Left lung (tissue), 10 donors: ENCODE results near the gene C1orf198. TPM values are rescaled to one million over a fixed set of nuclear protein-coding genes. Genes with fewer than 3 reads are reported as not detected.

ENCODE experiments used
- ATAC-seq: fragments of 200-7000 bp; cut with Tn5 transposase; one replicate; pipeline ENCODE4 v1.9.1; 2020; ENCODE audit warnings: moderate library complexity
- DNase-seq, 4 donors: peaks; one replicate each; pipeline ENCODE4 v3.0.0-alpha.2; 2013 to 2020
- H3K27ac ChIP-seq, 2 donors: fragments of 200-600 bp; sonication (generic) in 1 of 2; one replicate each; pipeline versions ENCODE4 v1.5.0 to v1.8.0; 2020 to 2021
- H3K27me3 ChIP-seq, 2 donors: fragments of 200-600 bp; sonication (generic) in 1 of 2; one replicate each; pipeline versions ENCODE4 v1.5.0 to v1.8.0; 2020 to 2021
- H3K36me3 ChIP-seq, 2 donors: fragments of 200-600 bp; sonication (generic) in 1 of 2; one replicate each; pipeline versions ENCODE4 v1.5.0 to v1.8.0; 2020 to 2021
- H3K4me1 ChIP-seq, 2 donors: fragments of 200-600 bp; one replicate each; pipeline ENCODE4 v1.8.0; 2021
- H3K4me3 ChIP-seq, 2 donors: fragments of 200-600 bp; sonication (generic) in 1 of 2; one replicate each; pipeline versions ENCODE4 v1.5.0 to v1.8.0; 2020 to 2021; ENCODE audit warnings: mild to moderate bottlenecking in 1 of 2
- H3K9me3 ChIP-seq, 2 donors: fragments of 200-600 bp; sonication (generic) in 1 of 2; one replicate each; pipeline versions ENCODE4 v1.5.0 to v1.8.0; 2020 to 2021
- intact Hi-C, 2 donors: fragments of 100-400 bp; cut with DNase I; formaldehyde crosslinking; loops; one replicate each; pipeline versions ENCODE4 v1.11.2 to v1.14.2; 2022
- polyA plus RNA-seq, 6 donors: library from polyadenylated mRNA; unstranded; fragments of 120-200 nt; gene quantifications; one replicate each; pipeline ENCODE4 v1.2.1, GENCODE V29; 2013; ENCODE audit not compliant: insufficient read length in 6 of 6
- total RNA-seq, 2 donors: library from RNA; stranded (reverse); fragmentation: NEBNext Ultra II Directional; extraction: Animal tissue kit (Norgen Biotek cat#: 25700); gene quantifications; one replicate each; pipeline ENCODE4 v1.2.1, GENCODE V29; 2021
- TF ChIP-seq, protein P1 (sequence below), 2 donors: fragments of 200-600 bp; sonication (generic) in 1 of 2; IDR thresholded peaks; one replicate each; pipeline versions ENCODE4 v1.5.0 to v1.8.0; 2021; ENCODE audit warnings: antibody characterized with exemption in 2 of 2
- donor health status: DM: no; HTN: yes; CAD: no.
- donor health status: DM: no; HTN: no; CAD: no.

C1orf198 gene
- total and polyA plus RNA-seq, 8 donors: 36.2 to 116 (median 78.3) TPM

DNA sequence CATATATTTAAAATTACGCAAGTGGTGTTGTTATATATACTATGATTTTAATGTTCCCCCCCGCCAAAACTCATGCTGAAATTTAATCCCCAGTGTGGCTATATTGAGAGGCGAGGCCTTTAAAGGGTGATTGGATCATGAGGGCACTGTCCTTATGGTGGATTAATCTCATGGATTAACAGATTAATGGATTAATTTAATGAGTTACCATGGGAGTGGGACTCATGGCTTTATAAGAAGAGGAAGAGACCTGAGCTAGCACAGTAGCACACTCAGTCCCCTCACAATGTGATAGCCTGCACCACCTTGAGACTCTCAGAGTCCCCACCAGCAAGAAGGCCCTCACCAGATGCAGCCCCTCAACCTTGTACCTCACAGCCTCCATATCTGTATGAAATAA lies 34.8 kb downstream of the C1orf198 start:
- H3K27ac ChIP-seq: no peak overlapping the region
- H3K9me3 ChIP-seq: no peaks in the 10 kb centered on the region
- TF ChIP-seq, protein P1, sequence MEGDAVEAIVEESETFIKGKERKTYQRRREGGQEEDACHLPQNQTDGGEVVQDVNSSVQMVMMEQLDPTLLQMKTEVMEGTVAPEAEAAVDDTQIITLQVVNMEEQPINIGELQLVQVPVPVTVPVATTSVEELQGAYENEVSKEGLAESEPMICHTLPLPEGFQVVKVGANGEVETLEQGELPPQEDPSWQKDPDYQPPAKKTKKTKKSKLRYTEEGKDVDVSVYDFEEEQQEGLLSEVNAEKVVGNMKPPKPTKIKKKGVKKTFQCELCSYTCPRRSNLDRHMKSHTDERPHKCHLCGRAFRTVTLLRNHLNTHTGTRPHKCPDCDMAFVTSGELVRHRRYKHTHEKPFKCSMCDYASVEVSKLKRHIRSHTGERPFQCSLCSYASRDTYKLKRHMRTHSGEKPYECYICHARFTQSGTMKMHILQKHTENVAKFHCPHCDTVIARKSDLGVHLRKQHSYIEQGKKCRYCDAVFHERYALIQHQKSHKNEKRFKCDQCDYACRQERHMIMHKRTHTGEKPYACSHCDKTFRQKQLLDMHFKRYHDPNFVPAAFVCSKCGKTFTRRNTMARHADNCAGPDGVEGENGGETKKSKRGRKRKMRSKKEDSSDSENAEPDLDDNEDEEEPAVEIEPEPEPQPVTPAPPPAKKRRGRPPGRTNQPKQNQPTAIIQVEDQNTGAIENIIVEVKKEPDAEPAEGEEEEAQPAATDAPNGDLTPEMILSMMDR (IDR thresholded peaks at IDR 0.05): no peak
- no peak for ATAC-seq
- intact Hi-C loops: no loop called here
- H3K4me3 ChIP-seq: no peak overlapping the region
- DNase-seq: no peak
- H3K4me1 ChIP-seq: no peaks in the 10 kb centered on the region
- peaks cover 0 to 2% of the 10 kb centered on the region in 2 donors for H3K36me3 ChIP-seq
- H3K27me3 ChIP-seq: no peaks in the 10 kb centered on the region

DNA sequence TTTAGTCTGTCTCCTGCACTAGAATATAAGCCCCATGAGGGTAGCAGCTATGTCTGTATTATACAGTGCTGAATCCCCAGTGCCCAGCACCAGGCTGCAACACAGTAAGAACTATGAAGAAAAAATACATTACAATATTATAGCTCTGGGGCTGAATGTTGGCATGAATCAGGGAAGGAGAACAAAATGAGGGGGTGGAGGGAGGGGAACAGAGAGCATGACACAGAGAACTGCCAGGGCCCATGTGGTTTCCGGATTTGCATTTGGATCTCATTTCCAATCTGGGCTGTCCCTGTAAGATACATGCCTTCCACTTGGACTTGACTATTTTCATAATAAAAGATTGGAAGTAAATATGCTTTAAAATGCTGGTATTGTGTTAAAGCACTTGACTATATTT lies 35.8 kb downstream of the C1orf198 start:
- Histone ChIP-seq H3K36me3 (no peaks in the 10 kb centered on the region), H3K27me3 (no peaks in the 10 kb centered on the region), H3K9me3 (no peaks in the 10 kb centered on the region), H3K4me3 (no peak overlapping the region), H3K4me1 (no peaks in the 10 kb centered on the region), H3K27ac (no peak overlapping the region)
- intact Hi-C loops: no loop called here
- TF ChIP-seq, protein P1 (IDR thresholded peaks at IDR 0.05): no peak
- ATAC-seq (no peak), DNase-seq (no peak)

DNA sequence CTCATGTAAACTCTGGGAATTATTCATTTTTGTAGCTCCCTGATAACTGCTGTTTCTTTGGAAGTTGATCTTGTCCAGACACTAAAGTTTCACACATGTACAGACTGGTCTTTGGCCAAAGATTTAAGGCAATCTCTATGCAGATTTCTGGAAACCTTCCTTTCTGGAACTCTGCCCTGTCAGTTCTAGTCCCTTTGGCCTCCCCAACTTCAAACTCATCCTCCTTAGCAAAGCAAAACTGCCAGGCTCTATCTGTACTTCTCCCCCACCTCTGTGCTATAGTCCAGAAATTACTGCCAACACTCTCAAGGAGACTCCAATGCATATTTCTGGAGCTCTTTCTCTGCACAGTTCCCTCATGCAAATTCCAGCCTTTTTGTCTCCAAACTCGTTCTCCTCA lies 36.5 kb downstream of the C1orf198 start:
- ATAC-seq (no peak), DNase-seq (no peak)
- no peak overlapping the region for H3K27ac ChIP-seq
- intact Hi-C loops: no loop called here
- no peaks in the 10 kb centered on the region for H3K9me3 ChIP-seq
- TF ChIP-seq, protein P1 (IDR thresholded peaks at IDR 0.05): no peak
- H3K4me3 ChIP-seq: no peak overlapping the region
- H3K36me3 ChIP-seq: no peaks in the 10 kb centered on the region
- no peaks in the 10 kb centered on the region for H3K27me3 ChIP-seq
- no peaks in the 10 kb centered on the region for H3K4me1 ChIP-seq

DNA sequence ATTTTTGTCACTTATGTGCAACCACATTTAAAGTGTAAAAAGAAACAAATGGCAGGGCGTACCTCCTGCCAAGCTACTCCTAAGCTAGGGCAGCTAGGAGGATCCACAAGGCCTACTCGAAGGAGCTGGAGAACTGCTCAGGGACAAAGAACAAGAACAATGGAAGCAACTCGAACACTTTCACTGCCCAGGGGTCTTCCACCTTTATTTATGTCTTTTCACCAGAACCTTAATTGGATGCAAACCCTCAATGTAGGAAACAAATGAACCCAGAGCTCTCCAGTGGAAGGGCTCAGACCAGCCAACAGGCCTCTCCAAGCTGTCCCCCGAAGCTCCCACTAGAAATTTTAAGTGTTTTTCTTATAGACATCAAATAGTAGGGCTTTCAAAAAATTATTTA lies 39.9 kb downstream of the C1orf198 start:
- H3K4me1 ChIP-seq: peaks cover 11 to 12% of the 10 kb centered on the region in 2 donors
- ATAC-seq (no peak), DNase-seq (no peak)
- no peaks in the 10 kb centered on the region for H3K27me3 ChIP-seq
- intact Hi-C loops: no loop called here
- TF ChIP-seq, protein P1 (IDR thresholded peaks at IDR 0.05): no peak
- H3K4me3 ChIP-seq: no peak overlapping the region
- H3K27ac ChIP-seq: no peak overlapping the region
- H3K36me3 ChIP-seq: no peaks in the 10 kb centered on the region
- no peaks in the 10 kb centered on the region for H3K9me3 ChIP-seq

DNA sequence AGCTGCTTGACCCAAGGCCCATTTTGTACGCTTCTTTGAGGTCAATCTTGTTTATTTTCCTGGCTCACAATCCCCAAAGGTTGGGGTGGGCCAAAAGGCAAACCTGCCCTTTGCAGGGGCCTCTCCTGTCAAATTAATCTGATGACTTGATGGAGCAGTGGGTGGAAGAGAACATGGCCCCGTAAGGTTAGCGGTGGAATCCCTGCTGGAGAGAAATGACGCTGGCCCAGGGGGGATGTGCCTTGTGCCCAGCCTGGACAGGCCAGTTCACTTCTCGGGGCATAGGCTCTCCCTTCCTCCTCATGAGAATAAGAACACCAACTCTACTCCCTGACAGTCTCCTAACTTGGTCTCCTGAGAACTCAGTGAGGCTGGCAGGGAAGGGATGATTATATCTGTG lies 40.5 kb downstream of the C1orf198 start:
- Histone ChIP-seq H3K27ac (peak overlapping the region in 1 of 2 donors; percentile 1), H3K27me3 (no peaks in the 10 kb centered on the region), H3K4me3 (no peak overlapping the region), H3K9me3 (no peaks in the 10 kb centered on the region), H3K4me1 (peaks cover 11 to 12% of the 10 kb centered on the region in 2 donors), H3K36me3 (no peaks in the 10 kb centered on the region)
- ATAC-seq: no peak
- DNase-seq: no peak
- TF ChIP-seq, protein P1 (IDR thresholded peaks at IDR 0.05): no peak
- intact Hi-C loops: no loop called here
